NCI-H1105 treated with DMSO at 0.1 percent for 48 hours (cell line): Measurements from ENCODE around the gene MFSD6.

Experiments
- DNase-seq: peaks from one replicate; lab custom pipeline; 2025; lab: John Stamatoyannopoulos, UW

Gene MFSD6

GRCh38 chr2:190533175-190533967 is 125.2 kb downstream of the MFSD6 start:
- no peak for DNase-seq

GRCh38 chr2:190533968-190534309 is 125.8 kb downstream of the MFSD6 start:
- no peak for DNase-seq

- DNase-seq: peak; percentile 73
These were observed 126.4 kb downstream of the MFSD6 start, which contains the start of gene NEMP2 for GRCh38 chr2:190534310-190535120. Gene NEMP2, minus strand, starts transcription at chr2:190534722. Its CDS starts 67 bp downstream, at chr2:190534655.

GRCh38 chr2:190535121-190535439 is 126.9 kb downstream of the MFSD6 start:
- no peak for DNase-seq

- no peak for DNase-seq
These were observed 127.4 kb downstream of the MFSD6 start for GRCh38 chr2:190535586-190535985.

- no peak for DNase-seq
These were observed 129.6 kb downstream of the MFSD6 start for GRCh38 chr2:190537765-190538164.

GRCh38 chr2:190538201-190538600 is 130.0 kb downstream of the MFSD6 start:
- DNase-seq: no peak

- no peak for DNase-seq
These were observed 131.9 kb downstream of the MFSD6 start for GRCh38 chr2:190540048-190540447.

- no peak for DNase-seq
These were observed 136.9 kb downstream of the MFSD6 start for GRCh38 chr2:190545093-190545492.

GRCh38 chr2:190545555-190546385 is 137.6 kb downstream of the MFSD6 start:
- no peak for DNase-seq

GRCh38 chr2:190546734-190547133 is 138.6 kb downstream of the MFSD6 start:
- DNase-seq: no peak

GRCh38 chr2:190547886-190548285 is 139.7 kb downstream of the MFSD6 start:
- DNase-seq: no peak

GRCh38 chr2:190550137-190550536 is 142.0 kb downstream of the MFSD6 start:
- DNase-seq: no peak
